HepG2 (cell line): ENCODE measurements around the gene SLIT3. TPM values are rescaled to one million over a fixed set of nuclear protein-coding genes. Genes with fewer than 3 reads are reported as not detected.

Source experiments
- ATAC-seq: fragments of 200-7000 bp; cut with Tn5 transposase; 3 replicates; pipeline ENCODE4 v1.9.1; 2020; ENCODE audit warnings: mild to moderate bottlenecking, moderate library complexity
- BruUV-seq: library from RNA; stranded (reverse); fragments of 400-500 nt; replicated peaks from 2 replicates; lab custom pipeline; 2021; lab: Mats Ljungman, UMichigan
- CTCF ChIA-PET: fragments of 300-600 bp; formaldehyde crosslinking; extraction: SDS; loops from one replicate; lab custom pipeline; 2021; ENCODE audit warnings: low total read pairs, inconsistent platforms, low intra/inter-chr PET ratio; lab: Yijun Ruan, JAX
- POLR2A ChIA-PET: fragments of 350-600 bp; sonication (Branson Sonifier 250); formaldehyde crosslinking; loops from one replicate; lab custom pipeline; 2020; ENCODE audit warnings: antibody characterized with exemption, inconsistent platforms; lab: Yijun Ruan, JAX
- DNase-seq: peaks from one replicate; pipeline ENCODE4 v3.0.0-alpha.2; 2015; ENCODE audit warnings: low spot score
- FAIRE-seq: peaks from 3 replicates; lab custom pipeline; 2011; peaks lifted over from hg19 to GRCh38; lab: Jason Lieb, UNC
- H2AFZ ChIP-seq: one replicate; pipeline ENCODE4 v1.6.1; 2011; ENCODE audit warnings: low read length, inconsistent platforms
- H3K27ac ChIP-seq: fragments of 300-600 bp; 3 replicates; pipeline ENCODE4 v1.8.0; 2011; ENCODE audit warnings: mixed run types, mild to moderate bottlenecking, mixed read lengths, low read length, inconsistent platforms; ENCODE audit not compliant: insufficient read depth; ENCODE audit errors: extremely low read length
- H3K27me3 ChIP-seq, 2 experiments: fragments of 200-600 bp in 1 of 2; 2 replicates in 1 of 2; 3 replicates in 1 of 2; pipeline versions ENCODE4 v1.6.0 to v1.8.0; 2011; ENCODE audit warnings: low read length in 2 of 2, mild to moderate bottlenecking in 2 of 2, moderate library complexity in 2 of 2, inconsistent platforms in 1 of 2; ENCODE audit not compliant: insufficient read depth in 2 of 2, control insufficient read depth in 1 of 2
- H3K36me3 ChIP-seq, 2 experiments: fragments of 200-600 bp in 1 of 2; replicated peaks in 1 of 2; 2 replicates in 1 of 2; 3 replicates in 1 of 2; pipeline versions ENCODE4 v1.5.1 to v1.8.0; 2011; ENCODE audit warnings: low read length in 2 of 2, inconsistent platforms in 1 of 2; ENCODE audit not compliant: insufficient read depth in 2 of 2, control insufficient read depth in 1 of 2
- H3K4me1 ChIP-seq: 2 replicates; pipeline ENCODE4 v1.5.1; 2012; ENCODE audit warnings: low read length, inconsistent platforms; ENCODE audit not compliant: insufficient read depth
- H3K4me2 ChIP-seq: 2 replicates; pipeline ENCODE4 v1.6.0; 2011; ENCODE audit warnings: low read depth, low read length, inconsistent platforms
- H3K4me3 ChIP-seq, 3 experiments: fragments of 200-600 bp in 1 of 3; sonication (generic), shearing (Covaris generic) in 1 of 3; replicated peaks in 1 of 3; 2 replicates each; pipeline ENCODE4 v1.5.1; 2011 to 2016; ENCODE audit warnings: low read length in 3 of 3, inconsistent platforms in 2 of 3, low read depth in 2 of 3, mild to moderate bottlenecking in 2 of 3, control low read depth in 1 of 3, mixed read lengths in 1 of 3; ENCODE audit not compliant: insufficient read depth in 1 of 3
- H3K79me2 ChIP-seq: one replicate; pipeline ENCODE4 v1.6.1; 2011; ENCODE audit warnings: low read length, inconsistent platforms; ENCODE audit not compliant: insufficient read depth
- H3K9ac ChIP-seq: 2 replicates; pipeline ENCODE4 v1.6.0; 2011; ENCODE audit warnings: mild to moderate bottlenecking, low read depth, low read length, inconsistent platforms; ENCODE audit not compliant: insufficient read depth
- H3K9me3 ChIP-seq: 2 replicates; pipeline ENCODE4 v1.5.1; 2012; ENCODE audit warnings: mild to moderate bottlenecking, low read length
- H4K20me1 ChIP-seq: 2 replicates; pipeline ENCODE4 v1.6.0; 2011; ENCODE audit warnings: inconsistent platforms, mild to moderate bottlenecking, low read length, moderate library complexity; ENCODE audit not compliant: insufficient read depth
- NFIC ChIP-seq: IDR thresholded peaks from 2 replicates; pipeline ENCODE4 v1.6.1; 2012; ENCODE audit warnings: mild to moderate bottlenecking, low read length, inconsistent platforms
- ZNF83 ChIP-seq: sonication (generic); formaldehyde crosslinking; IDR thresholded peaks from 2 replicates; pipeline ENCODE4 v1.4.0; 2020; ENCODE audit warnings: missing genetic modification reagents, mild to moderate bottlenecking, borderline replicate concordance
- WGBS: methylation state at CpG from one replicate; pipeline ENCODE4 v1.1.6; 2017; ENCODE audit warnings: low lambda C conversion rate; 5-methylcytosine and 5-hydroxymethylcytosine counted together
- in situ Hi-C: cut with HindIII; loops from 2 replicates; pipeline ENCODE4 v1.10.0; 2017; ENCODE audit warnings: low pct_unique_long_range_greater_than_20kb; ENCODE audit not compliant: extremely low pct_ligation_motif_present
- intact Hi-C: fragments of 100-400 bp; cut with micrococcal nuclease; formaldehyde crosslinking; loops from one replicate; pipeline ENCODE4 v1.10.0; 2022; ENCODE audit not compliant: unreplicated experiment
- polyA plus RNA-seq, 8 experiments: library from polyadenylated mRNA; depleted of rRNA in 3 of 8; stranded (reverse) in 7 of 8; unstranded in 1 of 8; fragments of >200 nt; fragmentation: Illumina TruSeq in 4 of 8; extraction: Trizol in 4 of 8; gene quantifications; 2 replicates each; pipeline versions ENCODE4 v1.2.1 to v1.2.3, GENCODE V29; 2011 to 2016; ENCODE audit warnings: low read depth in 4 of 8, missing spikeins in 1 of 8, mixed read lengths in 1 of 8; ENCODE audit not compliant: insufficient read depth in 1 of 8
- total RNA-seq, 5 experiments: library from RNA; depleted of rRNA; stranded (reverse); fragments of >200 nt; fragmentation: Illumina TruSeq; extraction: Trizol; gene quantifications; 2 replicates each; pipeline ENCODE4 v1.2.3, GENCODE V29; 2016; ENCODE audit warnings: low read depth in 1 of 5
- TF ChIP-seq, protein P1 (sequence below): sonication (generic); formaldehyde crosslinking; IDR thresholded peaks from 2 replicates; pipeline ENCODE4 v1.8.0; 2022; ENCODE audit warnings: low read depth, missing genetic modification reagents
- TF ChIP-seq, protein P2 (sequence below): sonication (generic); formaldehyde crosslinking; IDR thresholded peaks from 2 replicates; pipeline ENCODE4 v1.4.0; 2020; ENCODE audit warnings: missing genetic modification reagents
- TF ChIP-seq, protein P3 (sequence below): sonication (generic); formaldehyde crosslinking; IDR thresholded peaks from 2 replicates; pipeline ENCODE4 v1.9.0; 2021; ENCODE audit warnings: missing genetic modification reagents, mild to moderate bottlenecking, borderline replicate concordance

The SLIT3 gene
- total and polyA plus RNA-seq, 2 of the 13 experiments (the other 11 are each of a cell fraction or from before 2014, with no cell fraction given): not detected

DNA sequence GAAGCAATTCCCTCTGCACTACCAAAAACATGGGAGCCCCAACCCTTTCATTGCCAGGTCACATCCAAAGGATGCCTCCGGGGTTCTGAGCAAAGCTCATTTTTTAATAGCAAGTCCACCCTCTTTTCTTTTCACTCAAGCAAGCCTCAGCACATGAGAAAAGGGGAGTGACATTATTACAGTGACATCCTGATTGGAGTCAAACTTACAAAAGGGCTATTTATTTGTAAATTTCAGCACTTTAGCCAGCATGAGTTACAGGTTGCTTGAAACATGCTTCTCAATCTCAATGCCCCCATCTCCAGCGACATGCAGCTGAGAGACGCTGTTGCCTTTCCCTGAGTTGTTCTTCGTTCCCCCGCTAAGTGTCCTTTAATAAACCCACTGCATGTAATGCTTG is 483.3 kb downstream of the SLIT3 start:
- H4K20me1 ChIP-seq: no peaks in the 10 kb centered on the region
- TF ChIP-seq, protein P1, sequence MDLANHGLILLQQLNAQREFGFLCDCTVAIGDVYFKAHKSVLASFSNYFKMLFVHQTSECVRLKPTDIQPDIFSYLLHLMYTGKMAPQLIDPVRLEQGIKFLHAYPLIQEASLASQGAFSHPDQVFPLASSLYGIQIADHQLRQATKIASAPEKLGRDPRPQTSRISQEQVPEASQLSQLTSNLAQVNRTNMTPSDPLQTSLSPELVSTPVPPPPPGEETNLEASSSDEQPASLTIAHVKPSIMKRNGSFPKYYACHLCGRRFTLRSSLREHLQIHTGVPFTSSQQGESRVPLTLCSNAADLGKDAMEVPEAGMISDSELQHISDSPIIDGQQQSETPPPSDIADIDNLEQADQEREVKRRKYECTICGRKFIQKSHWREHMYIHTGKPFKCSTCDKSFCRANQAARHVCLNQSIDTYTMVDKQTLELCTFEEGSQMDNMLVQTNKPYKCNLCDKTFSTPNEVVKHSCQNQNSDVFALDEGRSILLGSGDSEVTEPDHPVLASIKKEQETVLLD: no peak
- no peak for TF ChIP-seq ZNF83 (CRISPR knock-in tag)
- TF ChIP-seq, protein P2, sequence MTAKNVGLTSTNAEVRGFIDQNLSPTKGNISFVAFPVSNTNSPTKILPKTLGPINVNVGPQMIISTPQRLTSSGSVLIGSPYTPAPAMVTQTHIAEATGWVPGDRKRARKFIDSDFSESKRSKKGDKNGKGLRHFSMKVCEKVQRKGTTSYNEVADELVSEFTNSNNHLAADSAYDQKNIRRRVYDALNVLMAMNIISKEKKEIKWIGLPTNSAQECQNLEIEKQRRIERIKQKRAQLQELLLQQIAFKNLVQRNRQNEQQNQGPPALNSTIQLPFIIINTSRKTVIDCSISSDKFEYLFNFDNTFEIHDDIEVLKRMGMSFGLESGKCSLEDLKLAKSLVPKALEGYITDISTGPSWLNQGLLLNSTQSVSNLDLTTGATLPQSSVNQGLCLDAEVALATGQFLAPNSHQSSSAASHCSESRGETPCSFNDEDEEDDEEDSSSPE: no peak
- TF ChIP-seq NFIC: no peak
- TF ChIP-seq, protein P3, sequence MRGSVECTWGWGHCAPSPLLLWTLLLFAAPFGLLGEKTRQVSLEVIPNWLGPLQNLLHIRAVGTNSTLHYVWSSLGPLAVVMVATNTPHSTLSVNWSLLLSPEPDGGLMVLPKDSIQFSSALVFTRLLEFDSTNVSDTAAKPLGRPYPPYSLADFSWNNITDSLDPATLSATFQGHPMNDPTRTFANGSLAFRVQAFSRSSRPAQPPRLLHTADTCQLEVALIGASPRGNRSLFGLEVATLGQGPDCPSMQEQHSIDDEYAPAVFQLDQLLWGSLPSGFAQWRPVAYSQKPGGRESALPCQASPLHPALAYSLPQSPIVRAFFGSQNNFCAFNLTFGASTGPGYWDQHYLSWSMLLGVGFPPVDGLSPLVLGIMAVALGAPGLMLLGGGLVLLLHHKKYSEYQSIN (CRISPR knock-in tag): no peak
- H3K9ac ChIP-seq: no peak overlapping the region
- no peak overlapping the region for H3K4me2 ChIP-seq
- no TSS peak for BruUV-seq
- H3K4me3 ChIP-seq: no peak overlapping the region
- H3K79me2 ChIP-seq: no peaks in the 10 kb centered on the region
- H3K4me1 ChIP-seq: no peaks in the 10 kb centered on the region
- no peak overlapping the region for H2AFZ ChIP-seq
- 74% methylated on average over 5 of the region's 5 CpGs for WGBS
- no peak for DNase-seq
- no peak for ATAC-seq
- no peak for FAIRE-seq
- H3K27ac ChIP-seq: no peak overlapping the region
- peaks cover 0 to 33% of the 10 kb centered on the region in 2 experiments; a peak in 3 of 5 replicates for H3K27me3 ChIP-seq
- H3K36me3 ChIP-seq: no peaks in the 10 kb centered on the region
- no peaks in the 10 kb centered on the region for H3K9me3 ChIP-seq
- POLR2A ChIA-PET: no interaction called here
- CTCF ChIA-PET: no interaction called here
- intact Hi-C loops (no loop called here), in situ Hi-C loops (no loop called here)
